Liver (tissue), 3 donors: Measurements from ENCODE around the gene RAD51B.

Experiments
- CTCF ChIP-seq: fragments of 150-350 bp; IDR thresholded peaks from 2 replicates; pipeline ENCODE4 v1.5.1; 2017; ENCODE audit warnings: improper control_type of control experiment, low read depth, low read length; ENCODE audit not compliant: missing input control
- TF ChIP-seq, protein P1 (sequence below): IDR thresholded peaks from 2 replicates; pipeline ENCODE4 v1.6.1; 2016; ENCODE audit warnings: antibody characterized with exemption
- donor health status: healthy.
- donor health status: healthy.

GRCh38 chr14:68143341-68143841 lies 323.8 kb downstream of the RAD51B start:
- TF ChIP-seq CTCF: no peak
- TF ChIP-seq, protein P1, sequence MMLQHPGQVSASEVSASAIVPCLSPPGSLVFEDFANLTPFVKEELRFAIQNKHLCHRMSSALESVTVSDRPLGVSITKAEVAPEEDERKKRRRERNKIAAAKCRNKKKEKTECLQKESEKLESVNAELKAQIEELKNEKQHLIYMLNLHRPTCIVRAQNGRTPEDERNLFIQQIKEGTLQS: no peak
